NCI-H2171 treated with DMSO at 0.1 percent for 48 hours (cell line): Measurements from ENCODE around the gene CD37.
"Not testable (repeated sequence)": the region's sequence is repeated elsewhere in the genome, so short reads cannot be mapped to it uniquely, and the experiment has no call there.

ENCODE experiments used
- DNase-seq: peaks from one replicate; lab custom pipeline; 2025; lab: John Stamatoyannopoulos, UW

The CD37 gene

DNA sequence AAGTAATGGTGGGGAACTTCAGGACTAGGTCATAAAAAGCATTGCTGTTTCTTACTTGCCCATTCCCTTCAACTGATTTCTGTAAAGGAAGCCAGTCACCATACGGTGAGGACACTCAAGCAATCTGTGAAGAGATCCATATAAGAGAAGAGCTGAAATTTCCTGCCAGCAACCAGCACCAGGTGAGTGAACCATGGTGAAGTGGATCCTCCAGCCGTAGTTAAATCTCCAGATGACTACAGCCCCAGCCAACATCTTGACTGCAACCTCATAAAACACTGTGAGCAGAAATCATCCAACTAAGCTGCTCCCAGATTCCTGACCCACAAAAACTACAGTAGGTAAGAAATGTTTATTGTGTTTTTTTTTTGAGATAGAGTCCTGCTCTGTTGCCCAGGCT lies 6.5 kb upstream of the CD37 start:
- no peak for DNase-seq

DNA sequence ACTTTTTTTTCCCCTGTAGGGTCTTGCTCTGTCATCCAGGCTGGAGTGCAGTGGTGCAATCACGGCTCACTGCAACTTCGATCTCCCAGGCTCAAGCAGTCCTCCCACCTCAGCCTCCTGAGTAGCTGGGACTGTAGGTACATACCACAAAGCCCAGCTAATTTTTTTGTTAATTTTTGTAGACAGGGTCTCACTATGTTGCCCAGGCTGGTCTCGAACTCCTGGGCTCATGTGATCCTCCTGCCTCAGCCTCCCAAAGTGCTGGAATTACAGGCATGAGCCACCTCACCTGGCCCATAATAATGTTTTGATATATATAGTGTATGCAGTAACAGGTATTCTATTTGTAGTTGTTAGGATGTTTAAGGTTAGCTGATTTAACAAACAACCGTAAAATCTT lies 4.0 kb upstream of the CD37 start:
- DNase-seq: not testable (repeated sequence)

DNA sequence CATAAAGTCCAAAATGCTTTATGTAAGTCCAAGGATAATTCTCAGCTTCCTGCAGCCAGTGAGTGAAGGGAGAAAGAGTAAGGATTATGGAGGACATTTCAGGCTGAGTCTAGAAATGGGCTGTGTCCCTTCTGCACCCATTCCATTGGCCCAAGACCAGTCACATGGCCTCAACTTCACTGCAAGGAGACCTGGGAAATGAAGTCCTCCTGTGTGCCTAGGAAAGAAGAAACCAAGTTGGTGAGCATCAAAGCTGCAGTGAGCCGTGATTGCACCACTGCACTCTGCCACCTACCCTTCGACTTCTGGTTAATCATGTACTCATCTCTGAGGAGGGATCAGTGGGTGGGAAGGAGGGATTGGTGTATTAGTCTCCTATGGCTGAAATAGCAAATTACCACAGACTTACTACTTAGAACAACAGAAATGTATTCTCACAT lies 3.6 kb upstream of the CD37 start:
- DNase-seq: peak; percentile 71

DNA sequence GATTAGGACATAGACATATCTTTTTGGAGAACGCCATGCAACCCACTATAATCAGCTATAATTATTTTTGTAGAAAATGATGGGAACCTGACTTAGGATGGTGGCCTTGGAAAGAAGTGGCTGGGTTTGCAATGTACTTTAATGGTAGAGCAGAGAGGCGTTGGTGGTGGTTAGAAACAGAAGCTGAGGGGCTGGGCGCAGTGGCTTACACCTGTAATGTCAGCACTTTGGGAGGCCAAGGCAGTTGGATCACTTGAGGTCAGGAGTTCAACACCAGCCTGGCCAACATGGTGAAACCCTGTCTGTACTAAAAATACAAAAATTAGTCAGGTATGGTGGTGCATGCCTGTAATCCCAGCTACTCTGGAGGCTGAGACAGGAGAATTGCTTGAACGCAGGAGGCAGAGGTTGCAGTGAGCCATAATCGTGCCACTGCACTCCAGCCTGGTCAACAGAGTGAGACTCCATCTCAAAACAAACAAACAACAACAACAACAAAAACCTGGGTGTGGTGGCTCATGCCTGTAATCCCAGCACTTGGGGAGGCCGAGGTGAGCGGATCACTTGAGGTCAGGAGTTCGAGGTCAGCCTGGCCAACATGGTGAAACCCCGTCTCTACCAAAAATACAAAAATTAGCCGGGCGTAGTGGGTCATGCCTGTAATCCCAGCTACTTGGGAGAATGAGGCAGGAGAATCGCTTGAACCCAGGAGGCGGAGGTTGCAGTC lies 2.4 kb upstream of the CD37 start:
- DNase-seq: not testable (repeated sequence)

DNA sequence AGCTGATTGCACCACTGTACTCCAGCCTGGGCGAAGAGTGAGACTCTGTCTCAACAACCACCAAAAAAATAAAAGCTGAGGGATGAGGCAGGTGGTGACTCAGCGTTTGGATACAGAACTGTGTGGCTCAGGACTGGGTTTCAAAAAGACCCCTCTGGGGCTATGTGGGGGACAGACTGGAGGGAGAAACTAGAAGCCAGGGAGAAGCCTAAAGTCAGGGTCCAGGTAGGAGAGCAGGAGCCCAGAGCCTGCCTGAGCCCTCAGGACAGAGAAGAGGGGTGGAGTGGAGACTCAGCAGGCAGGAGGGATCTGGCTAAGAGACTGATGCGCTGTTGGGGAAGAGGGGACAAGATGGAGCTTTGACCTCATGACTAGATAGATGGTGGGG lies 1.8 kb upstream of the CD37 start:
- no peak for DNase-seq

DNA sequence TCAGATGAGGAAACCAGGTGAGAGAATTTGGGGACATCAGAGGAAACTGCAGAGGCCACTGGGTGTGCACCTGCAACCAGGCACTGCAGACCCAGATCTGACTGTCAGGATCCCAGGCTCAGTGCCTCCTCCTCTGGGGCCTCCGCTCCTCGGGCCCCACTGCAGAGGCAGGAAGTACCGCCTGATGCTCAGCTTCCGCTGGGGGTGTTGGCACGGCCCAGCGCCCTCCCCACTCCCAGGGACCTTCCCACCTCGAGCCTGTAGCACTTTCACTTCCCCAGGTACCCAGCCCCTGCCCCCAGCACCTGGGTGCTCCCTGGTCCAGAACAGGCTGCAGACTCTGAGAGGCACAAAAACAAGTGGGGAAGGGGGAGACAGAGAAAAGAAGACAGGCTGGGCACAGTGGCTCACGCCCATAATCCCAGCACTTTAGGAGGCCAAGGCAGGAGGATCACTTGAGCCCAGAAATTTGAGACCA lies 1.4 kb upstream of the CD37 start:
- DNase-seq: no peak

DNA sequence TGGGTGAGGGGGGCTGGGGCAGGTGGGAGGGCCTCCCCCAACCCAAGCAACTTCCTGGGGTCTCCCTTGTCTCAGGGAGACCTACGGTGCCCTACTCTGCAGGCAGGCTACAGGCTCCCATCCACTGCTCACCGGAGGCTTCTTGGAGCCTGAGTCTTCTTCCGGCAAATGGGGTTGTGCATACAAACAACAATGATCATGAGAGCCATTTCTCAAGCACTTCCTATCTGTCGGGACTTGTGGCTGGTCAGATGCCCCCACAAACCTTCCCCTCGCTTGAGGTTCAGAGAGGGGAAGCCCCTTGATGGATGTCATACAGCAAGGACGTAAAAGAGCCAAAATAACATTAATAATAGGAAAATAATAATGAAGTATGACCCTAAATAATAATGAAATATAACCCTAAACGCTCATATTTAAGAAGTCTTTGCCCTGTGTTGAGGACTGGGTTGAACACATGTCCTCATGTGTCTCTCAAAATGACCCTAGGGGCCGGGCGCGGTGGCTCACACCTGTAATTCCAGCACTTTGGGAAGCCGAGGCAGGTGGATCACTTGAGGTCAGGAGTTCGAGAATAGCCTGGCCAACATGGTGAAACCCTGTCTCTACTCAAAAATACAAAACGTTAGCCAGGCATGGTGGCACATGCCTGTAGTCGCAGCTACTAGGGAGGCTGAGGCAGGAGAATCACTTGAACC lies 727 bp downstream of the CD37 start:
- no peak for DNase-seq

DNA sequence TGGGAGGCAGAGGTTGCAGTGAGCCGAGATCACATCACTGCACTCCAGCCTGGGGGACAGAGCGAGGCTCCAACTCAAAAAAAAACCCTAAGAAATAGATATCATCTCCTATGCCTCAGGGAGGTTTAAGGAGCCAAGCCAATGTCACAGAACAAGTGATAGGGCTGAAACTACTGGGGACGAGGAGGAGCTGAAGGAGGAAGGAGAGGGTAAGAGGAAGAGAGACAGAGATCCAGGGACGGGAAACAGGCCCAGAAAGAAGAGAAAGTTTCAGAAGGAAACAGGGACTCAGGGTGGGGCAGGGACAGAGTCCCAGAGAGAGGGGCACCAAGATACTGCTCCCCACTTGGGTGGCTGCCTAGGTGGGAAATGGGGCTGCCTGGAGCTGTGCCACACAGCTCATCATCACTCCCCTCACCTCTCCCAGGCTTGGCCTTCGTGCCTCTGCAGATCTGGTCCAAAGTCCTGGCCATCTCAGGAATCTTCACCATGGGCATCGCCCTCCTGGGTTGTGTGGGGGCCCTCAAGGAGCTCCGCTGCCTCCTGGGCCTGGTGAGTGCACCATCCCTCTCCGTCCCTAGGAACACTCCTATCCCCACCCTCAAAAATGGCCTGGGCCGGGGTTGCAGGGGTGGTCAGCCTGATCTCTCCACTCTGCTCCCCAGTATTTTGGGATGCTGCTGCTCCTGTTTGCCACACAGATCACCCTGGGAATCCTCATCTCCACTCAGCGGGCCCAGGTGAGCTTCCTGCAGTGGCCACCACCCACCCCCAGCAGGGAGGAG lies 1.5 kb downstream of the CD37 start:
- no peak for DNase-seq

DNA sequence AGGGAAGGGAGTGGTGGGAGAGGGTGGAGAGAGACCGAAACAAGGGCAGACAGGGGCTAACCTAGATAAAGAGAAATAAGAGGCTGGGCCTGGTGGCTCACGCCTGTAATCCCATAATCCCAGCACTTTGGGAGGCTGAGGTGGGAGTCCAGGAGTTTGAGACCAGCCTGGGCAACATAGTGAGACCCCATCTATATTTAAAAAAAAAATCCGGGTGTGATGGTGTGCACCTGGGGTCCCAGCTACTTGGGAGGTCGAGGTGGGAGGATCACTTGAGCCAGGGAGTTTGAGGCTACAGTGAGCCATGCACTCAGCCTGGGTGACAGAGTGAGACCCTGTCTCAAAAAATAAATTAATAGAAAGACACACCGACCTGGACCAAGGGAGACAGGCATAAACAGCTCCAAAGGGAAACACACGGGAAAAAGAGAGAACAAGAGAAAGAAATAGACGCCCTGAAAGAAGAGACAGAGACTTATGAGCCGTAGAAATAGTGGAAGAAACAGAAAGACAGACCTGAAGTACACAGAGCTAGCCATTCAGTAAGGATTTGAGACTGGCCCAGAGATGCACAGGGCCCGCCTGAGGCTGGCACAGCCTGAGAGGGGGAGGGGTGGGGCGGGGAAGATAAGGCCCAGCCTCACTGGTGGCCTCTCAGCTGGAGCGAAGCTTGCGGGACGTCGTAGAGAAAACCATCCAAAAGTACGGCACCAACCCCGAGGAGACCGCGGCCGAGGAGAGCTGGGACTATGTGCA lies 2.2 kb downstream of the CD37 start:
- no peak for DNase-seq

DNA sequence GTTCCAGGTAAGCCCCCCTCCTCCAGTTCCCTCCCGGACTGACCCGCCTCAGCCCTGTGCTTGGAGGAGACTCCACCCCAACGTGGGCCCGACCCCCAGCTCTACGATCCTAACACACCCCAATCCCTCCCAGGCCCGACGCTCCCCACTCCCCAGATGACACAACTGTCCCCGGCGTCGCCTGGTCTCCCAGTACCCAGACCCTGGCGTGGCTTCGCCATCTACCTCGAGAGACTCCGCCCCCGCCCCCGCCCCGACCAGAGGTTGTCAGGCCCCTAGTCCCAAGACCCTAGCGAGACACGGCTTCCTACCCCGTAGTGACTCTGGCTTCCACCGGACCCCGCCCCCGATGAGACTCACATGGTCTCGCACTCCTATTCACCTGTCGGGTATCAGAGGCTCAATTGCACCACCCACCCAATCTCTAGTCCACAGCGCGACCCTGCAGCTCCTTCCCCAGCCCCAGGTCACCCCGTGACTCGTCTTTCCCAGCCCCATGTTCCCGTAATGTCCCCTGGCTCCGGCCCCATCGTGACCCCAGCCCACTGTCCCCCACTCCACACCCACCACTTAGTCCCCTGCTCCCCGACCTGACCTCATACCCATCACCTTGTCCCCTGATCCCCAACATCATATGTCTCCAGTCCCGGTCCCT lies 2.9 kb downstream of the CD37 start:
- no peak for DNase-seq

DNA sequence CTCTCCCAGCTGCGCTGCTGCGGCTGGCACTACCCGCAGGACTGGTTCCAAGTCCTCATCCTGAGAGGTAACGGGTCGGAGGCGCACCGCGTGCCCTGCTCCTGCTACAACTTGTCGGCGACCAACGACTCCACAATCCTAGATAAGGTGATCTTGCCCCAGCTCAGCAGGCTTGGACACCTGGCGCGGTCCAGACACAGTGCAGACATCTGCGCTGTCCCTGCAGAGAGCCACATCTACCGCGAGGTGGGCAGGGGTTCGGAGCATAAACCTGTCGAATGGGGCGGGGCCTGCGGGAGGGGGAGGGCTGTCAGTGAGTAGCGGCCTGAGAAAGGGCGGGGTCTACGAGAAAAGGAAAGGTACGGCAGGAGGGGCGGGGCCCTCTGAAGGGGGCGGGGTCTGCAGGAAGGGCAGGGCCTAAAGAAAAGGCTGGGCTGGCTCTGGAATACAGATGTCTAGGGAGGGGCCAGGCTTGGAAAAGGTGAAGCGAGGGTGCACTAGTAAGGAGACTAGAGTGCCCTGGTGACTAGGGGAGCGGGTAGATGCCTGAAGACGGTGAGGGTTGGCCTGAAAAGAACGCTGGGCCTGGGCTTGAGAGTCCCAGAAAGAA lies 3.6 kb downstream of the CD37 start:
- no peak for DNase-seq

DNA sequence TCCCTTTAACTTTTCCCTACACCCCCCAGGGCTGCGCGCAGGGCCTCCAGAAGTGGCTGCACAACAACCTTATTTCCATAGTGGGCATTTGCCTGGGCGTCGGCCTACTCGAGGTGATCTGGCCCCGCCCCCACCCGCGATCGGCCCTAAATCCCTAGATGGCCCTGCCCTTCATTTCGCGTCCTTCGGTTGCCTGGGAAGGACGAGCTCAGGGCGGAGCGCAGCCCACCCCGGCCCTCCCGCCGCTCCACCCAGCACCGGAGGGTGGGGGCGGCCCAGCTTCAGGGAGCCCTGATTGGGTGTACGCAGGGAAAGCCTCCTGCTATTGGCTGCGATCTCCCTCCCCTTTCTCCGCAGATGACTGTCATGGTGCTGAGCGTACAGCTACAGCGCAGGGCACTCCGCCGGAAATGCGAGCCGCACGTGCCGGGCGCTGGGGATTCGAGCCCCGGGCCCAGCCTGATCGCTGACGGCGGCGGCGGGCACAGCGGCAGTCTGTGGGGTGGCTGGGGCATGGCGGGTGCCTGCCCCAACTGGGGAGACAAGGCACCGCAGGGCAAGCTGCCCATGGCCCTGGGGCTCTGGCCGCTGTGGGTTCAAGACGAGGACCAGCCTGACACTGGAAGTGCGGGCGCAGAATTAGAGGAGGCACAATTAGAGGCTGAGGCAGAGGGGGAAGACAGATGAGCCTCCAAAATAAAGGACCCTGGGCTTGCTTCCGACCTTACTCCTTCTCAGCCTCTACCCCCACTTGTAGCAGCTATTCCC lies 4.3 kb downstream of the CD37 start:
- DNase-seq: peak; percentile 84

DNA sequence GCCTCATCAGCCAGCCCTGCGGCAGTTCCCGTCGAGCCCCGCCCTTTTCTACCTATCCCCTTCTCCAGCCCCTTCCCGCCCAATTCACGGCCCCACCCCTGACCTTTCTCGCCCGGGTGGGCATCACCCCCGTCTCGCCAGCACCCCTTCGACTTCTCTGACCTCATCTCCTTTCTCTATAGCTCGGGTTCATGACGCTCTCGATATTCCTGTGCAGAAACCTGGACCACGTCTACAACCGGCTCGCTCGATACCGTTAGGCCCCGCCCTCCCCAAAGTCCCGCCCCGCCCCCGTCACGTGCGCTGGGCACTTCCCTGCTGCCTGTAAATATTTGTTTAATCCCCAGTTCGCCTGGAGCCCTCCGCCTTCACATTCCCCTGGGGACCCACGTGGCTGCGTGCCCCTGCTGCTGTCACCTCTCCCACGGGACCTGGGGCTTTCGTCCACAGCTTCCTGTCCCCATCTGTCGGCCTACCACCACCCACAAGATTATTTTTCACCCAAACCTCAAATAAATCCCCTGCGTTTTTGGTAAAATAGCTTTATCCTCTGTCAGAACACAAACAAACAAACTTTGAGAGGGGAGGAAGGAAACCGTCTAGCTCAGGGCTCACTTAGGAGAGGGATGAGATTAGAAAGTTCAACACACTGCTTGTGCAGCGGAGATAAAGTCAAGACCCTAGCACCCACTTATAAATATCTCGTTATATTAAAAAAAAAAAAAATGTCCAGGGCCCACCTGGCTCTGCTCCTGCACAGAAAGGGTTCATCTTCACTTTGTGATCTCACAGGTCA lies 5.1 kb downstream of the CD37 start:
- peak; percentile 96 for DNase-seq

DNA sequence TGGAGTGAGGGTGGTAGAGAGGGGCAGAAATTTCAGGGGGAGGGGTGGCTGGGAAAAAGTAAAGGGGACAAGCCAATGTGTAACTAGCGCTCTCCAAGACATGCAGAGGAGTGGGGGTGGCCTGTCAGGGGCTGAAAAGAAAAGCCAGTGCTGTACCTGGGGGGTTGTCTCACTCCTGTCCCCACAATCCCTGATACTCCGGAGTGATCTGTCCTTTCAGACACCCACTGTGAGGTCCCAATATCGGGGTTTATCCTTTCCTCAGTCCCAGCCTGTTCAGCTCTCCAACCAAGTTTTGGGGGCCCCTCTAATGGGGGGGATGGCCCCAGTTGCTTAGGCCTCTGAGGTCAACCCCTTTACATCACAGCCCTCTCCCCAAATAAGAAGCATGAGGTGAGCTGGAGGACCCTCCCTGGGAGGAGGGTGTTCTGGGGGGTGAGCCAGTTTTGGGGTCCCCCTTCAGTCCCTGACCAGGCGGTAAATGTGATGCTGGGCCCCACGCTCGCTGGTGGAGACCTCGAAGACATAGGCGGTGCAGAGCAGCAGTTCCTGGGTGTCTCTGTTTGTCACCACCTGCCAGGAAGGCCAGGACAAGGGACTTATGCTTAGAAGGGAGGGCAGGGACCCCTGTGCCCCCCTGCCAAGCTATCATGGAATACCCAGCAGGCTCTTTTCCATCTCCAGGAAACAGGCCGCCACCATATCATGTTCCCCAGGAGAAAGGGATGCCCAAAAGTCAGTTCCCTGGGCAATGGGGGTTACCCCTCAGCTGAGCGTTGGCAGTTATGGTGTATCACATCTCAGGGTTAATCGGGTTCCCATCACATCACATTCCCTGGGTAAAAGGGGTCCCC lies 5.9 kb downstream of the CD37 start:
- no peak for DNase-seq

DNA sequence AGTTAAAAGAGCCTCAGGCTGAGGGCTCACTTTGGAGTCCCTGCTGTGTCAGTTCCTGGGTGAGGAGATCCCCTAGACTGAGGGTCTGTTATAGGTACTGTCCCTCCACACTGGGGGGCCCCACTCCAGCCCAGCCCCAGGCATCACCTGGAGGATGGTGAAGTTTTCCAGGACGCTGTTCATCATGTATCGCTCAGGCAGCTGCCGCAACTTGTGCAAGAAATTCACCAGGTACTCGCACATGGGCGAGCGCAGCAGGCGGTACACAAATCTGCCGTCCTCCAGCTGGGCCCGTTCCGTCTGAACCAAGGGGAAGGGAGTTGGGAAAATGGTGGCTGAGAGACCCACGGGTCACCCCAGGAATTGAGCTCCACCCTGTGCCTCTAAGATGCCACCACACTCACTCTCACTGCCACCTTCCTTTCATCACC lies 7.1 kb downstream of the CD37 start:
- no peak for DNase-seq

DNA sequence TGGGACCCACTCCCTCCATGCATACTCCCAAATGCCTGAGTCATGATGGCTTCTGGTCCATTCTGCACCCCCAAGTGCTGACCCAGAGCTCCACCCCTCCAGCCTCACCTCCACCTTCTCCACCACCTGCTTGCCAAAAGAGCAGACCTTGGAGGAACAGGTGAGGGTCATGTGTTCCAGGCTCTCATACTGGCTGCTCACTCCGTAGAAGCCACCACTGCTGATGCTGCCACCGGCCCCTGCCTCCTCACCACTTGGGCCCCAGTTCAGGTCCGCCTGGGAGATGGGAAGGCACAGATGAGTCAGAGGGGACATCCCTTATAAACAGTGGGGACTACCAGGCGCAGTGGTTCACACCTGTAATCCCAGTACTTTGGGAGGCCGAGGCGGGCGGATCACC lies 7.9 kb downstream of the CD37 start:
- DNase-seq: no peak

DNA sequence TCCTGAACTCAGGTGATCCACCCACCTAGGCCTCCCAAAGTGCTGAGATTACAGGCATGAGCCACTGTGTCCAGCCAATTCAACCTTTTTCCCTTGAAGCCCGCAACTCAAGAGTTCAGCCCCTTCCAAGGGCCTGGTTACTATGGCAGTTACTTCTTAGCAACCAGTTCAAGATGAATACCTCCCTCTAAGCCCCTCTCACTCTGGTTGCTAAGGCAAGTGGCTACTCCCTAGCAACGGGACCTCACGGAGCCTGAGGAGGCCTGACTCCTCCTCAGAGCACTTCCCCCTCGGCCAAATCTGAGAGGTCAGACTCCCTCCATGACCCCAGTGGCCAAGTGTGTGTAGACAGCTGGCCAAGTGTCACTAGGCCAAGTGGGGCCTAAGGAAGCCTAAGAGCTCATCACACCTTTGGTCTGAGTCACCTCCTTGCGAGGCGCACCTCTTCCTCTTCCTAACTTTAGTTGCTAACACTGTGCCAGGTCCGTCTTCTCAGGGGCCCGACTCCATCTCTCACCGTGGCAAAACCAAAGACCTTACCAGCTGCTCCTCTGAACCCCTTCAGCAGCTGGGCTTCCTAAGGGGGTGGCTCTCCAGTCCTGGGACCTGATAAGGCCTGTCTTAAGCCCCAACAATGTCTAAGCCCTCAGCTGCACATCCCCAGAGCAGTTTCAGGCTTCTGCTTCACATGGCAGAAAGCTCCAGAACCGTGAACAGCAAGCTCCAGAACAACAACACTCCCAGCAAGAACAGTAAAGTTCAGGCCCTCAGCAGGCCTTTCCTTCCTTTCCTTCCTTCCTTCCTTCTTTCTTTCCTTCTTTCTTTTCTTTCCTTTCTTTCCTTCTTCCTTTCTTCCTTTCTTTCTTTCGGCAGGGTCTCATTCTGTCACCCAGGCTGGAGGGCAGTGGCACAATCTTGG lies 9.6 kb downstream of the CD37 start:
- DNase-seq: no peak
